AG04449 (cell line): Measurements from ENCODE around the gene STAP2.

ENCODE experiments used
- CTCF ChIA-PET: fragments of 350-600 bp; formaldehyde crosslinking; extraction: SDS; loops from one replicate; lab custom pipeline; 2021; ENCODE audit warnings: antibody characterized with exemption; lab: Yijun Ruan, JAX
- POLR2A ChIA-PET: fragments of 400-600, 350-600 bp; formaldehyde crosslinking; extraction: SDS; loops from one replicate; lab custom pipeline; 2020; ENCODE audit warnings: antibody characterized with exemption, inconsistent platforms; lab: Yijun Ruan, JAX
- DNase-seq: peaks from one replicate; pipeline ENCODE4 v3.0.0-alpha.2; 2010; ENCODE audit warnings: low read depth, low spot score
- H3K4me3 ChIP-seq: 2 replicates; pipeline ENCODE4 v1.5.1; 2011; ENCODE audit warnings: low read depth, mild to moderate bottlenecking, control low read depth, low read length
- TF ChIP-seq, protein P1 (sequence below): IDR thresholded peaks from one replicate; pipeline ENCODE4 v1.5.1; 2011; ENCODE audit warnings: mild to moderate bottlenecking, moderate library complexity, low read length, control low read depth, inconsistent platforms; ENCODE audit not compliant: insufficient read depth; ENCODE audit errors: missing control alignments

STAP2 gene

DNA sequence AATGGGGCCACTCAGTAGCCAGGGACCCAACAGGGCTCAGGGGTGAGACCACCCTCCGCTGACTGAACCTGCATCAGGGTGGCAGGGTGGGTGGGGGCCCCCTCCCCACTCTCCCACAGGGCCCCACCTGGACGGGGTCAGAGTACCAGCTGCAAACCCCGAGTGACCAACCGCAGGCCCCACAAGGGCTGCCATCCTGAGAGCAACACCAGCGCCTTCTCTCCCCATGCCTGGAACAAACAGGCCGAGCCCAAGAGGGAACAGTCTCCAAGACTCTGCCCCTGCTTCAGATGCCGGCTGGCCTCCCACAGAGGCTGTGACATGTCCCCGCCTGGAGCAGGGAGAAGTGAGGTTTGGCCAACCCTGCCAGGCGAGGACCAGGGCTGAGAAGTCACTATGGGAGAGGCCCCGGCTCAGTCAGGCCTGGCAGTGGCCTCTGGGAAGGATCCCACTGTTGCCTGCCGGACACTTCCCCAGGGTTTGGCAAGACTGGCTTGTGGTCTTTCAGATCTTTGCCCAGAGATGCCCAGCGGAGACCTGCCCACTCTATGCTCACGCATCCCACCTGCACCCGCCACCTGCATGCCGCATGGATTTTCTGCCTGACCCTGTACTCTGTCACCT, 31.9 kb upstream of the STAP2 start:
- TF ChIP-seq, protein P1, sequence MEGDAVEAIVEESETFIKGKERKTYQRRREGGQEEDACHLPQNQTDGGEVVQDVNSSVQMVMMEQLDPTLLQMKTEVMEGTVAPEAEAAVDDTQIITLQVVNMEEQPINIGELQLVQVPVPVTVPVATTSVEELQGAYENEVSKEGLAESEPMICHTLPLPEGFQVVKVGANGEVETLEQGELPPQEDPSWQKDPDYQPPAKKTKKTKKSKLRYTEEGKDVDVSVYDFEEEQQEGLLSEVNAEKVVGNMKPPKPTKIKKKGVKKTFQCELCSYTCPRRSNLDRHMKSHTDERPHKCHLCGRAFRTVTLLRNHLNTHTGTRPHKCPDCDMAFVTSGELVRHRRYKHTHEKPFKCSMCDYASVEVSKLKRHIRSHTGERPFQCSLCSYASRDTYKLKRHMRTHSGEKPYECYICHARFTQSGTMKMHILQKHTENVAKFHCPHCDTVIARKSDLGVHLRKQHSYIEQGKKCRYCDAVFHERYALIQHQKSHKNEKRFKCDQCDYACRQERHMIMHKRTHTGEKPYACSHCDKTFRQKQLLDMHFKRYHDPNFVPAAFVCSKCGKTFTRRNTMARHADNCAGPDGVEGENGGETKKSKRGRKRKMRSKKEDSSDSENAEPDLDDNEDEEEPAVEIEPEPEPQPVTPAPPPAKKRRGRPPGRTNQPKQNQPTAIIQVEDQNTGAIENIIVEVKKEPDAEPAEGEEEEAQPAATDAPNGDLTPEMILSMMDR = no peak
- DNase-seq = no peak
- H3K4me3 ChIP-seq = no peak overlapping the region
- POLR2A ChIA-PET = no interaction called here
- CTCF ChIA-PET = interaction anchor here (0.7 to 3.1 kb wide), 10 partner anchors 10 to 104 kb away, joined by 3 to 16 read pairs (median 4); partner anchors contain the start of genes CHAF1A, MPND and SH3GL1

- no peak for DNase-seq
- TF ChIP-seq, protein P1 = peak; percentile 62
- ChIA-PET CTCF (interaction anchor here (0.7 to 3.1 kb wide), 10 partner anchors 10 to 103 kb away, joined by 3 to 16 read pairs (median 4); partner anchors contain the start of genes CHAF1A, MPND and SH3GL1), POLR2A (no interaction called here)
- no peak overlapping the region for H3K4me3 ChIP-seq
Observed at GRCh38 chr19:4369888-4370260, 31.2 kb upstream of the STAP2 start.

DNA sequence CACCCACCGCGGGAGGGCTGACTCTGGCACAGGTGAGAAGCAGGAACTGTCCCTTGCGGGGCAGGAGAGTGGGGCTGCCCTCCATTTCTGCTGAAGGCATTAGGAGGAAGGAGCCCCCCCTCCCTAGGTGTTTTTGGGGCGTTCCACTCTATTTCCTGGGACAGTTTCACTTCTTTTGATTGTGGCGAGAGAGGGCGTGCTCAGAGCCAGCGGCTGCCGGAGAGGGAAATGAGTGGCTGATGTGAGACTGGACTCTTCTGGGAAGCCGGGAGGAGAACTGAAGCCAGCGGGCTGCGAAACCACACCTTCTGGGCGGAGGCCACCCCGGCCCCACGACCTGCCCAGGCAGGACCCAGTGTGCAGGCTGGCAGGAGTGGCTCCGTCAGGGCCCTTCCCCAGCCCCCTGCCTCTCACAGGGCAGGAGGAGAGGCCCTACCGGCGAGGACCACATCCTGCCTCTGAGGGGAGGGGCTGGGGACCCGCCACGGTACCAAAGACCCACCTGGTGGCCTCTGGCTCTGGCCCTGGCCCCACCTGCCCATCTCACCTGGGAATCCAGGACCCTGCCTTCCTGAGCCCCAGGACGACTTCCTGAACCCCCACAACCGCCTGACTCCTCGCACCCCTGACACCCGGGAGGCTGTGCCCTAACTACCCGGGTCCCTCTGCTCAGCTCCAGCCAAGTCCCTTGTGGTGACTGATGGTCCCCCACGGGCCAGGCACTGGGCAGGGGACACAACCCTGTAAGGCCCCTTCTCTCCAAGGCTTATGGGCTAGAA, 30.7 kb upstream of the STAP2 start:
- CTCF ChIA-PET = interaction anchor here (0.7 to 3.1 kb wide), 9 partner anchors 11 to 32 kb away, joined by 3 to 16 read pairs (median 4); partner anchors contain the start of genes CHAF1A, MPND and SH3GL1

GRCh38 chr19:4368128-4368820, 29.6 kb upstream of the STAP2 start:
- POLR2A ChIA-PET = no interaction called here
- TF ChIP-seq, protein P1 = no peak
- CTCF ChIA-PET = interaction anchor here (1.3 to 3.1 kb wide), 3 partner anchors 16 to 34 kb away, joined by 3 to 16 read pairs (median 16); partner anchors contain the start of gene SH3GL1
- no peak overlapping the region for H3K4me3 ChIP-seq
- no peak for DNase-seq

More for the DNA sequence above, 30.7 kb upstream of the STAP2 start:
- H3K4me3 ChIP-seq = no peak overlapping the region
- POLR2A ChIA-PET = no interaction called here
- DNase-seq = no peak
- TF ChIP-seq, protein P1 = no peak

DNA sequence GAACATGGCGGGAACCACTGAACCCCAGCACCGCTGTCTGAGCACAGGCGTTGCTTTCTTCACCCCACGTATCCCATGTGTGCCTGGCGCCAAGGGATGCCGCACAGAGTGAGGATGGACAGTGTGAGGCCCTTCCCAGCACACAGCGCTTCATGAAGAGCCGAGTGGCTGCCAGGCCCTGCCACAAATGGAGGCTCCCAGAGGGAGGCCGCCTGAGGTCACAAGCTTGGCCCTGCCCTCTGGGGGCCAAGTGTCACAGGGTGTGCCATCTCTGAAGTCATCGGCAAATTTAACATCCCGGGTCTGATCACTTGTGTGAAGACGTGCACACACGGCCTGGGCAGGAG, 29.1 kb upstream of the STAP2 start:
- ChIA-PET POLR2A (no interaction called here), CTCF (interaction anchor here (1.3 to 3.1 kb wide), 3 partner anchors 15 to 34 kb away, joined by 3 to 16 read pairs (median 16); partner anchors contain the start of gene SH3GL1)
- DNase-seq = no peak
- no peak overlapping the region for H3K4me3 ChIP-seq
- TF ChIP-seq, protein P1 = no peak
